GM12878 (cell line): Measurements from ENCODE around the gene NIP7. TPM values are rescaled to one million over a fixed set of nuclear protein-coding genes. Genes with fewer than 3 reads are reported as not detected.

Experiments
- ATAC-seq: fragments of 200-7000 bp; cut with Tn5 transposase; 3 replicates; pipeline ENCODE4 v1.9.1; 2020; ENCODE audit warnings: mild to moderate bottlenecking, moderate library complexity
- BruUV-seq: library from RNA; stranded (reverse); fragments of 400-500 nt; replicated peaks from 2 replicates; lab custom pipeline; 2021; lab: Mats Ljungman, UMichigan
- CTCF ChIA-PET: fragments of 300-600 bp; sonication (Branson Sonifier 250); formaldehyde crosslinking; extraction: SDS; loops from one replicate; lab custom pipeline; 2021; ENCODE audit warnings: inconsistent platforms; lab: Yijun Ruan, JAX
- POLR2A ChIA-PET: fragments of 350-600 bp; formaldehyde crosslinking; extraction: SDS; loops from one replicate; lab custom pipeline; 2021; ENCODE audit warnings: inconsistent platforms; lab: Charles Lee
- RAD21 ChIA-PET: fragments of 300-600 bp; sonication (Branson Sonifier 250); formaldehyde crosslinking; loops from one replicate; lab custom pipeline; 2023; ENCODE audit warnings: antibody characterized with exemption; ENCODE audit not compliant: unreplicated experiment; lab: Charles Lee
- SMC1A ChIA-PET: fragments of 300-600 bp; sonication (Branson Sonifier 250); formaldehyde crosslinking; loops from one replicate; lab custom pipeline; 2023; ENCODE audit not compliant: unreplicated experiment, uncharacterized antibody; lab: Charles Lee
- DNase-seq: peaks from one replicate; pipeline ENCODE4 v3.0.0-alpha.2; 2011; ENCODE audit warnings: low read depth, low spot score
- FAIRE-seq: peaks from 3 replicates; lab custom pipeline; 2011; peaks lifted over from hg19 to GRCh38; lab: Jason Lieb, UNC
- H2AFZ ChIP-seq: 2 replicates; pipeline ENCODE4 v1.6.0; 2011; ENCODE audit warnings: low read depth, low read length, control low read depth; ENCODE audit not compliant: control insufficient read depth
- H3K27ac ChIP-seq: 2 replicates; pipeline ENCODE4 v1.5.1; 2011; ENCODE audit warnings: control low read depth; ENCODE audit not compliant: control insufficient read depth, insufficient read depth
- H3K27me3 ChIP-seq, 2 experiments: replicated peaks in 1 of 2; 2 replicates each; pipeline versions ENCODE4 v1.6.0 to v1.6.1; 2011; ENCODE audit warnings: low read length in 1 of 2; ENCODE audit not compliant: control insufficient read depth in 2 of 2, insufficient read depth in 2 of 2
- H3K36me3 ChIP-seq, 2 experiments: 2 replicates each; pipeline ENCODE4 v1.5.1; 2011; ENCODE audit warnings: low read length in 1 of 2; ENCODE audit not compliant: control insufficient read depth in 2 of 2, insufficient read depth in 2 of 2
- H3K4me1 ChIP-seq: 2 replicates; pipeline ENCODE4 v1.6.1; 2011; ENCODE audit warnings: mild to moderate bottlenecking, low read length, moderate library complexity, mixed read lengths; ENCODE audit not compliant: control insufficient read depth, insufficient read depth
- H3K4me2 ChIP-seq: 2 replicates; pipeline ENCODE4 v1.6.0; 2011; ENCODE audit warnings: control low read depth; ENCODE audit not compliant: control insufficient read depth, insufficient read depth
- H3K4me3 ChIP-seq: fragments of 200-600 bp; sonication (generic); 2 replicates; pipeline ENCODE4 v1.5.1; 2016
- H3K79me2 ChIP-seq: 2 replicates; pipeline ENCODE4 v1.6.0; 2011; ENCODE audit warnings: low read length; ENCODE audit not compliant: control insufficient read depth, insufficient read depth
- H3K9ac ChIP-seq: 2 replicates; pipeline ENCODE4 v1.8.0; 2011; ENCODE audit warnings: low read length, control low read depth, mixed read lengths; ENCODE audit not compliant: control insufficient read depth, insufficient read depth
- H3K9me3 ChIP-seq: replicated peaks from 3 replicates; pipeline ENCODE4 v1.5.1; 2011; ENCODE audit warnings: mild to moderate bottlenecking, low read length; ENCODE audit not compliant: control insufficient read depth, insufficient read depth
- H4K20me1 ChIP-seq: 2 replicates; pipeline ENCODE4 v1.6.0; 2011; ENCODE audit not compliant: control insufficient read depth, insufficient read depth
- CBX5 ChIP-seq: sonication (generic); IDR thresholded peaks from 2 replicates; pipeline ENCODE4 v1.6.1; 2016; ENCODE audit warnings: low read depth, moderate library complexity, mild to moderate bottlenecking, inconsistent platforms
- CUX1 ChIP-seq: IDR thresholded peaks from 2 replicates; pipeline ENCODE4 v1.6.1; 2012; ENCODE audit warnings: improper control_type of control experiment, low read depth, low read length; ENCODE audit not compliant: insufficient replicate concordance
- EGR1 ChIP-seq, 2 experiments: IDR thresholded peaks; 1 replicate in 1 of 2; 2 replicates in 1 of 2; pipeline ENCODE4 v1.6.1; 2011 to 2012; ENCODE audit warnings: low read depth in 2 of 2, low read length in 2 of 2, borderline replicate concordance in 1 of 2, mild to moderate bottlenecking in 1 of 2, moderate library complexity in 1 of 2
- EZH2 ChIP-seq: IDR thresholded peaks from 2 replicates; pipeline ENCODE4 v1.6.1; 2012; ENCODE audit warnings: low read depth, mild to moderate bottlenecking, control low read depth, inconsistent platforms, low read length, borderline replicate concordance; ENCODE audit not compliant: control insufficient read depth
- GATAD2B ChIP-seq: fragments of 450-650 bp; conservative IDR thresholded peaks from 2 replicates; pipeline ENCODE4 v1.6.1; 2017; ENCODE audit warnings: low read depth, mild to moderate bottlenecking, moderate library complexity
- NRF1 ChIP-seq: conservative IDR thresholded peaks from 2 replicates; pipeline ENCODE4 v1.6.1; 2011; ENCODE audit warnings: mild to moderate bottlenecking, low read depth, low read length, improper control_type of control experiment
- PAX5 ChIP-seq: IDR thresholded peaks from 2 replicates; pipeline ENCODE4 v1.6.1; 2011; ENCODE audit warnings: low read depth, low read length, borderline replicate concordance
- RAD51 ChIP-seq: fragments of 450-650 bp; IDR thresholded peaks from 2 replicates; pipeline ENCODE4 v1.6.1; 2016; ENCODE audit warnings: moderate library complexity, mild to moderate bottlenecking, inconsistent platforms
- SMAD1 ChIP-seq: fragments of 450-650 bp; IDR thresholded peaks from 2 replicates; pipeline ENCODE4 v1.6.1; 2018; ENCODE audit warnings: mild to moderate bottlenecking, low read depth; ENCODE audit not compliant: partially characterized antibody
- SUPT20H ChIP-seq: IDR thresholded peaks from 2 replicates; pipeline ENCODE4 v1.6.1; 2011; ENCODE audit warnings: low read depth, mild to moderate bottlenecking, low read length, moderate library complexity, borderline replicate concordance; ENCODE audit not compliant: control insufficient read depth
- ZNF207 ChIP-seq: fragments of 450-650 bp; IDR thresholded peaks from 2 replicates; pipeline ENCODE4 v1.6.1; 2014; ENCODE audit warnings: antibody characterized with exemption, mild to moderate bottlenecking, borderline replicate concordance
- WGBS: methylation state at CpG from one replicate; pipeline ENCODE4 v1.1.6; 2016; ENCODE audit warnings: low lambda C conversion rate; ENCODE audit not compliant: insufficient replicate concordance, insufficient coverage; ENCODE audit errors: missing lambda C conversion rate; 5-methylcytosine and 5-hydroxymethylcytosine counted together
- in situ Hi-C: fragments of 300-500 bp; cut with MboI; formaldehyde crosslinking; loops from 9 replicates; pipeline ENCODE4 v1.14.3; 2018; ENCODE audit warnings: mixed read lengths
- intact Hi-C: fragments of 100-400 bp; cut with micrococcal nuclease; formaldehyde crosslinking; loops from one replicate; pipeline ENCODE4 v1.14.2; 2022; ENCODE audit not compliant: unreplicated experiment
- polyA plus RNA-seq, 11 experiments: library from polyadenylated mRNA; depleted of rRNA in 4 of 11; unstranded in 6 of 11; stranded (reverse) in 5 of 11; fragments of >200 nt; fragmentation: Nextera tagmentation in 4 of 11; fragmentation: Illumina TruSeq in 1 of 11; extraction: Ambion mirVana in 4 of 11; extraction: Trizol in 1 of 11; gene quantifications; 1 replicate in 1 of 11; 2 replicates in 10 of 11; pipeline versions ENCODE4 v1.2.1 to v1.2.3, GENCODE V29; 2011 to 2016; ENCODE audit warnings: inconsistent platforms in 2 of 11, missing spikeins in 2 of 11, low read depth in 1 of 11
- total RNA-seq, 4 experiments: library from RNA; depleted of rRNA in 3 of 4; stranded (reverse); fragments of >200 nt in 3 of 4; fragmentation: Illumina TruSeq in 1 of 4; extraction: Trizol in 1 of 4; gene quantifications; 2 replicates each; pipeline versions ENCODE4 v1.2.1 to v1.2.3, GENCODE V29; 2013 to 2021

NIP7 gene
- total and polyA plus RNA-seq, 10 of the 15 experiments (the other 5 are each of a cell fraction or from before 2014, with no cell fraction given): 18.8 to 62.9 (median 56.7) TPM

DNA sequence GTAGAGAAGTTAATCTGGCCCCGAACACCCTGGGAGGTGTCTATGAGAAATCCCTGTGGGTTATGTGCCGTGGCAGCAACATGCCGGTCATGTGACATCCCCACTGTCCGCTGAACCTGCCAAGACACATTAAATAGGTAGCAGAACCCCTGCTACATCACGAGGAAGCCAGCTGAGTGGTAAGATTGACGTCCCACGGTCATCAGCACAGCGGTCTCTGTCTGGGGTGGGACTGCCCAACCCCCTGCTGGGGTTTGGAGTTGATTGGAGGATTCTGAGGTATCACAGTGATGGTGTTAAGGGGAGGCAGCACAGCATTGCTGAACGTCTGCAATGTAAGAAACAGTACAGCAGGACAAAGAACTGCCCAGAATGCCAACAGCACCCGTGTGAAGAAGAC lies 10.0 kb downstream of the NIP7 start:
- H4K20me1 ChIP-seq: no peaks in the 10 kb centered on the region
- no TSS peak for BruUV-seq
- ChIA-PET CTCF (no interaction called here), SMC1A (no interaction called here)
- intact Hi-C loops: no loop called here
- no peak overlapping the region for H2AFZ ChIP-seq
- H3K9ac ChIP-seq: no peak overlapping the region
- TF ChIP-seq EGR1 (IDR thresholded peaks at IDR 0.05; ENCODE audit: borderline replicate concordance in 1 of 2, low read depth in 2 of 2, low read length in 2 of 2): no peak
- TF ChIP-seq, all 136 proteins: peak for 0
- FAIRE-seq (no peak), ATAC-seq (no peak), DNase-seq (no peak)
- no peak overlapping the region for H3K4me3 ChIP-seq
- ChIA-PET RAD21 (no interaction called here), POLR2A (no interaction called here)
- no peak overlapping the region for H3K27ac ChIP-seq
- no peak overlapping the region for H3K4me2 ChIP-seq
- H3K4me1 ChIP-seq: peaks cover 14% of the 10 kb centered on the region
- H3K9me3 ChIP-seq: no peaks in the 10 kb centered on the region
- WGBS: 97% methylated on average over 10 of the region's 10 CpGs
- in situ Hi-C loops: no loop called here
- H3K79me2 ChIP-seq: no peaks in the 10 kb centered on the region
- no peaks in the 10 kb centered on the region for H3K27me3 ChIP-seq
- peaks cover 0 to 2% of the 10 kb centered on the region in 2 experiments; a peak in 1 of 4 replicates for H3K36me3 ChIP-seq

DNA sequence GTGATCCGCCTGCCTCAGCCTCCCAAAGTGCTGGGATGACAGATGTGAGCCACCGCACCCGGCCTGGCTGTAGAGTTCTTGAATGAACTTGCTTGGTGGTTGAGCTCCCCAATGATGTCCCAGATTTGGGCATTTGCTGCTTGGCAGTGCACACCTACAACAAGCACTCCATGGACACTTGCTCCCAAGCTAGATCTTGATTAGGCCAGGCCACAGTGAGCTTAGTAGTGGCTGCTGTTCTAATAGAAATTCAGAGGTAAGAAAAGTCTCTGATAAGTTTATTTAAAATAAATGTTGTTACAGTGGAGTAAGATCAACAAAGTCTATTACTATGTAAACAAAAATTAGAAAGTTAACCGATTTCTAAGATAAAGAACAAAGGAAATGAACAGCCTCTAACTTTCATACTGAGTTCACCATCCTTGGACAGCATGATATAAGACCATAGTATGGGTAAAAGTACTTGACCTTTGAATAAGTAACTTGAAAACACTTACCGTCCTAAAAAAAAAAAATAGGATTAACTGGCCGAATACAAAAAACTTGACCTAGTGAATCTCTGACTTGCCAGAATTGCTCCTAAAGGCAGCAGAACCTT lies 11.1 kb downstream of the NIP7 start:
- H3K4me1 ChIP-seq: peaks cover 7% of the 10 kb centered on the region
- H3K79me2 ChIP-seq: no peaks in the 10 kb centered on the region
- no peaks in the 10 kb centered on the region for H3K27me3 ChIP-seq
- CTCF ChIA-PET: interaction anchor here (1.3 kb wide), 1 partner anchor 403 kb away, joined by 4 read pairs; the partner anchor contains the start of gene NOB1
- 91% methylated on average over 6 of the region's 6 CpGs for WGBS
- no peak for DNase-seq
- H3K9ac ChIP-seq: no peak overlapping the region
- H3K4me2 ChIP-seq: no peak overlapping the region
- no peaks in the 10 kb centered on the region for H3K9me3 ChIP-seq
- intact Hi-C loops: no loop called here
- H2AFZ ChIP-seq: no peak overlapping the region
- no TSS peak for BruUV-seq
- POLR2A ChIA-PET: interaction anchor here (0.5 kb wide), 1 partner anchor 306 kb away, joined by 4 read pairs; no protein-coding TSS in a partner anchor
- H3K4me3 ChIP-seq: no peak overlapping the region
- SMC1A ChIA-PET: no interaction called here
- H3K27ac ChIP-seq: no peak overlapping the region
- RAD21 ChIA-PET: no interaction called here
- H4K20me1 ChIP-seq: no peaks in the 10 kb centered on the region
- in situ Hi-C loops: no loop called here
- FAIRE-seq: no peak
- H3K36me3 ChIP-seq: peaks cover 0 to 3% of the 10 kb centered on the region in 2 experiments; a peak in 2 of 4 replicates
- ATAC-seq: no peak
- TF ChIP-seq CUX1 (no peak), SUPT20H (no peak), RAD51 (no peak), PAX5 (no peak), EZH2 (no peak), SMAD1 (no peak), NRF1 (no peak), GATAD2B (no peak), ZNF207 (no peak), CBX5 (no peak), EGR1 (IDR thresholded peaks at IDR 0.05; ENCODE audit: borderline replicate concordance in 1 of 2, low read depth in 2 of 2, low read length in 2 of 2) (no peak)
